HEK293 (cell line): ENCODE data around the gene EIF4EBP2.
A peak's percentile ranks its signal among the peaks of the same experiment; 100 is the strongest.

Source experiments
- CTCF ChIA-PET: fragments of 350-600 bp; formaldehyde crosslinking; extraction: SDS; loops from one replicate; lab custom pipeline; 2021; ENCODE audit warnings: antibody characterized with exemption; lab: Yijun Ruan, JAX
- POLR2A ChIA-PET: fragments of 300-600 bp; formaldehyde crosslinking; extraction: SDS; loops from one replicate; lab custom pipeline; 2020; ENCODE audit warnings: antibody characterized with exemption, inconsistent platforms; lab: Yijun Ruan, JAX
- H3K27ac ChIP-seq: fragments of 200-500 bp; sonication (Bioruptor generic); 2 replicates; pipeline ENCODE4 v1.5.1; 2014; ENCODE audit warnings: low read depth, low read length, control low read depth, inconsistent platforms; ENCODE audit errors: extremely low read depth
- H3K36me3 ChIP-seq, 2 experiments: fragments of 200-500 bp in 1 of 2; sonication (Bioruptor generic) in 1 of 2; 1 replicate in 1 of 2; 2 replicates in 1 of 2; pipeline ENCODE4 v1.5.1; 2014 to 2017; ENCODE audit warnings: inconsistent platforms in 2 of 2, low read length in 2 of 2; ENCODE audit not compliant: control insufficient read depth in 2 of 2, insufficient read depth in 1 of 2
- H3K4me1 ChIP-seq: fragments of 200-500 bp; sonication (Bioruptor generic); 2 replicates; pipeline ENCODE4 v1.5.1; 2014; ENCODE audit warnings: mild to moderate bottlenecking, low read length, inconsistent platforms; ENCODE audit not compliant: control insufficient read depth, insufficient read depth
- H3K4me3 ChIP-seq: 2 replicates; pipeline ENCODE4 v1.5.1; 2011; ENCODE audit warnings: low read depth, mild to moderate bottlenecking, control low read depth, low read length, moderate library complexity
- H3K9me3 ChIP-seq: fragments of 200-500 bp; sonication (Bioruptor generic); 2 replicates; pipeline ENCODE4 v1.5.1; 2014; ENCODE audit warnings: low read depth, low read length, inconsistent platforms; ENCODE audit not compliant: control insufficient read depth, insufficient read depth
- MZF1 ChIP-seq: fragments of 450-650 bp; formaldehyde crosslinking; IDR thresholded peaks from 2 replicates; pipeline ENCODE4 v1.5.1; 2017; ENCODE audit warnings: missing biosample characterization, missing genetic modification characterization, borderline replicate concordance
- ZBTB1 ChIP-seq: fragments of 450-650 bp; formaldehyde crosslinking; IDR thresholded peaks from 2 replicates; pipeline ENCODE4 v1.5.1; 2016; ENCODE audit warnings: missing biosample characterization, missing genetic modification characterization
- ZNF121 ChIP-seq: fragments of 450-650 bp; formaldehyde crosslinking; IDR thresholded peaks from 2 replicates; pipeline ENCODE4 v1.5.1; 2016; ENCODE audit warnings: missing biosample characterization, missing genetic modification characterization
- ZNF140 ChIP-seq: fragments of 450-650 bp; formaldehyde crosslinking; IDR thresholded peaks from 2 replicates; pipeline ENCODE4 v1.5.1; 2016; ENCODE audit warnings: missing biosample characterization, missing genetic modification characterization
- ZNF2 ChIP-seq: fragments of 450-650 bp; formaldehyde crosslinking; IDR thresholded peaks from 2 replicates; pipeline ENCODE4 v1.5.1; 2016; ENCODE audit warnings: missing biosample characterization, missing genetic modification characterization
- ZNF623 ChIP-seq: fragments of 450-650 bp; formaldehyde crosslinking; IDR thresholded peaks from 2 replicates; pipeline ENCODE4 v1.5.1; 2016; ENCODE audit warnings: missing biosample characterization, missing genetic modification characterization
- ZNF768 ChIP-seq: fragments of 450-650 bp; formaldehyde crosslinking; IDR thresholded peaks from 2 replicates; pipeline ENCODE4 v1.5.1; 2018; ENCODE audit warnings: missing biosample characterization, mild to moderate bottlenecking, missing genetic modification characterization
- ZNF777 ChIP-seq: fragments of 450-650 bp; formaldehyde crosslinking; IDR thresholded peaks from 2 replicates; pipeline ENCODE4 v1.5.1; 2017; ENCODE audit warnings: missing biosample characterization, missing genetic modification characterization, borderline replicate concordance
- TF ChIP-seq, protein P1 (sequence below): fragments of 450-650 bp; formaldehyde crosslinking; IDR thresholded peaks from 2 replicates; pipeline ENCODE4 v1.5.1; 2016; ENCODE audit warnings: missing biosample characterization, missing genetic modification characterization
- TF ChIP-seq, protein P2 (sequence below): fragments of 450-650 bp; formaldehyde crosslinking; IDR thresholded peaks from 2 replicates; pipeline ENCODE4 v1.5.1; 2016; ENCODE audit warnings: missing biosample characterization, missing genetic modification characterization, low read depth
- TF ChIP-seq, protein P3 (sequence below): fragments of 450-650 bp; formaldehyde crosslinking; IDR thresholded peaks from 2 replicates; pipeline ENCODE4 v1.5.1; 2016; ENCODE audit warnings: missing biosample characterization, missing genetic modification characterization

Gene EIF4EBP2

DNA sequence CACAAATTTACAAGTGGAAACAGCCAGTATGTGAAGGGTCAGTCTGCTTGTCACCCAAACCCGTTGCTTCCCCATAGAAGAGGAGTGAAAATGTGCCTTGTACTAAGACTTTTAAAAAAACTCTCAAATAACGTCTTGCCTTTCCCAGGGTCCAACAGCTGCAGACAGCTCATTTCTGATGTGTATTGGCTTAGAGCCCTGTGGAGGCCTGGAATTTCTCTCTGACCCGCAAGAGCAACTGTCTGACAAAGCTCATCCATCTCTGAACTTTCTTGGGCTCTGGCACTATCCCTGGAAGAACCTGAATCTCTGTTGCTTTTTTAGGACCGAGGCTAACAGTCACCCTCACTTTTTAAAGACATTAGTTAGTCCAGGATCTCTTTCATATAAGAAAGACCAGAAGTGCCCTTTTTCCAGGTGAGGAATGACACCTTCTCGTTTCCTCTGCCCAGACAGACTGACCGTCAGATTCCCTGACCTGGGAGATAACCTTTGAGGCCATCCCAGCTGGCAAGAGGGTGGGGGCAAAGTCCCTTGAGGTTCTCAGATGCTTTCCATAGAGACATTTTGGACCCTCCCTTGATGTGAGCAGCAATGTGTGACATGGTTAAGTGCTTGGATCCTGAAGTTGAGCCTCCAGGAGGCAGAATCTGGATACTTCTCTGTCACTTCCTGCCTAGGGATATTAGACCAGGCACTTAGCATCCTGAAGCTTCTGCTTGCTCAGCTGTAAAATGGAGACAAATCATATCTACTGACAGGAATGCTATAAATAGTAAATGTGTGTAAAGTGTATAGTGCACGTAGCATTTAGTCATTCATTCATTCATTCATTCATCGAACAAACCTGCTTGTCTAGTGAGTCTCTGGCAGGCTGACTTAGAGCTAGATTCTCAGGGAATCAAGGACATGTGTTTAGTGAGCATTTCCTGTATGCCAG lies 42.0 kb downstream of the EIF4EBP2 start:
- H3K27ac ChIP-seq = no peak overlapping the region
- ChIA-PET POLR2A (no interaction called here), CTCF (interaction anchor here (0.5 to 1.3 kb wide), 4 partner anchors 9 to 239 kb away, joined by 3 to 5 read pairs (median 4); no protein-coding TSS in a partner anchor)
- no peak overlapping the region for H3K4me3 ChIP-seq
- TF ChIP-seq, protein P1, sequence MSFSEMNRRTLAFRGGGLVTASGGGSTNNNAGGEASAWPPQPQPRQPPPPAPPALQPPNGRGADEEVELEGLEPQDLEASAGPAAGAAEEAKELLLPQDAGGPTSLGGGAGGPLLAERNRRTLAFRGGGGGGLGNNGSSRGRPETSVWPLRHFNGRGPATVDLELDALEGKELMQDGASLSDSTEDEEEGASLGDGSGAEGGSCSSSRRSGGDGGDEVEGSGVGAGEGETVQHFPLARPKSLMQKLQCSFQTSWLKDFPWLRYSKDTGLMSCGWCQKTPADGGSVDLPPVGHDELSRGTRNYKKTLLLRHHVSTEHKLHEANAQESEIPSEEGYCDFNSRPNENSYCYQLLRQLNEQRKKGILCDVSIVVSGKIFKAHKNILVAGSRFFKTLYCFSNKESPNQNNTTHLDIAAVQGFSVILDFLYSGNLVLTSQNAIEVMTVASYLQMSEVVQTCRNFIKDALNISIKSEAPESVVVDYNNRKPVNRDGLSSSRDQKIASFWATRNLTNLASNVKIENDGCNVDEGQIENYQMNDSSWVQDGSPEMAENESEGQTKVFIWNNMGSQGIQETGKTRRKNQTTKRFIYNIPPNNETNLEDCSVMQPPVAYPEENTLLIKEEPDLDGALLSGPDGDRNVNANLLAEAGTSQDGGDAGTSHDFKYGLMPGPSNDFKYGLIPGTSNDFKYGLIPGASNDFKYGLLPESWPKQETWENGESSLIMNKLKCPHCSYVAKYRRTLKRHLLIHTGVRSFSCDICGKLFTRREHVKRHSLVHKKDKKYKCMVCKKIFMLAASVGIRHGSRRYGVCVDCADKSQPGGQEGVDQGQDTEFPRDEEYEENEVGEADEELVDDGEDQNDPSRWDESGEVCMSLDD (tag by site-specific recombination) = no peak
- TF ChIP-seq ZNF768 (tag by site-specific recombination) = no peak
- no peak for TF ChIP-seq ZNF140 (tag by site-specific recombination)
- TF ChIP-seq ZBTB1 (tag by site-specific recombination) = no peak
- H3K4me1 ChIP-seq = no peaks in the 10 kb centered on the region
- H3K9me3 ChIP-seq = no peaks in the 10 kb centered on the region
- no peaks in the 10 kb centered on the region for H3K36me3 ChIP-seq

DNA sequence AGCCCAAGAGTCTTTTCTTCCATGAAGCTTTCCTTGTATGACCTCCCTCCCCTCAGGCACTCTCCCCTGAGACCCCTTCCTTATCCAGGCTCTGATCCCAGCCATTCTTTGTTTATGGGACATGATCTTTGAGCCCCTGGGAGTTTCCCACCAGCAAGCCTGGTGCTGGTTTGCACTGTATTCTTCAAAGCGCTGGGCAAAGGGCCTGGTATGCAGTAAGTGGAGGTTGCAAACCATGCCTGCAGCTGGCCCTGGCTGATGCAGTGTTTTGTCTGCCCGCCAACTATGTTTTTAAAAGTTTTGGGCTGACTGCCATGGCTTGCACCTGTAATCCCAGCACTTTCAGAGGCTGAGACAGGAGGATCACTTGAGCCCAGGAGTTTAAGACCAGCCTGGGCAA lies 44.3 kb downstream of the EIF4EBP2 start:
- H3K36me3 ChIP-seq = no peaks in the 10 kb centered on the region
- POLR2A ChIA-PET = interaction anchor here (1.6 kb wide), 1 partner anchor 44 kb away, joined by 5 read pairs; the partner anchor contains the start of gene EIF4EBP2

GRCh38 chr10:70455213-70455630 lies 51.3 kb downstream of the EIF4EBP2 start:
- POLR2A ChIA-PET = interaction anchor here (1.3 kb wide), 1 partner anchor 51 kb away, joined by 4 read pairs; the partner anchor contains the start of gene EIF4EBP2
- H3K9me3 ChIP-seq = no peaks in the 10 kb centered on the region
- CTCF ChIA-PET = interaction anchor here (0.8 kb wide), 1 partner anchor 84 kb away, joined by 3 read pairs; no protein-coding TSS in a partner anchor
- no peak overlapping the region for H3K27ac ChIP-seq
- no peaks in the 10 kb centered on the region for H3K36me3 ChIP-seq
- peaks cover 6% of the 10 kb centered on the region for H3K4me1 ChIP-seq
- no peak overlapping the region for H3K4me3 ChIP-seq
- 0 out of 2 replicates have a peak, but pooled peaks have one; percentile 58 for TF ChIP-seq ZNF768 (tag by site-specific recombination)
- no peak for TF ChIP-seq ZNF777 (tag by site-specific recombination)
- TF ChIP-seq ZNF2 (tag by site-specific recombination) = no peak

More for the DNA sequence above, 44.3 kb downstream of the EIF4EBP2 start:
- CTCF ChIA-PET = interaction anchor here (0.7 to 1.4 kb wide), 4 partner anchors 13 to 135 kb away, joined by 3 to 7 read pairs (median 4); no protein-coding TSS in a partner anchor
- no peak overlapping the region for H3K27ac ChIP-seq
- no peaks in the 10 kb centered on the region for H3K9me3 ChIP-seq
- H3K4me1 ChIP-seq = no peaks in the 10 kb centered on the region
- TF ChIP-seq, protein P2, sequence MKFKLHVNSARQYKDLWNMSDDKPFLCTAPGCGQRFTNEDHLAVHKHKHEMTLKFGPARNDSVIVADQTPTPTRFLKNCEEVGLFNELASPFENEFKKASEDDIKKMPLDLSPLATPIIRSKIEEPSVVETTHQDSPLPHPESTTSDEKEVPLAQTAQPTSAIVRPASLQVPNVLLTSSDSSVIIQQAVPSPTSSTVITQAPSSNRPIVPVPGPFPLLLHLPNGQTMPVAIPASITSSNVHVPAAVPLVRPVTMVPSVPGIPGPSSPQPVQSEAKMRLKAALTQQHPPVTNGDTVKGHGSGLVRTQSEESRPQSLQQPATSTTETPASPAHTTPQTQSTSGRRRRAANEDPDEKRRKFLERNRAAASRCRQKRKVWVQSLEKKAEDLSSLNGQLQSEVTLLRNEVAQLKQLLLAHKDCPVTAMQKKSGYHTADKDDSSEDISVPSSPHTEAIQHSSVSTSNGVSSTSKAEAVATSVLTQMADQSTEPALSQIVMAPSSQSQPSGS = no peak
- TF ChIP-seq MZF1 (no peak), ZNF623 (tag by site-specific recombination) (no peak), ZNF121 (tag by site-specific recombination) (no peak)
- TF ChIP-seq, protein P3, sequence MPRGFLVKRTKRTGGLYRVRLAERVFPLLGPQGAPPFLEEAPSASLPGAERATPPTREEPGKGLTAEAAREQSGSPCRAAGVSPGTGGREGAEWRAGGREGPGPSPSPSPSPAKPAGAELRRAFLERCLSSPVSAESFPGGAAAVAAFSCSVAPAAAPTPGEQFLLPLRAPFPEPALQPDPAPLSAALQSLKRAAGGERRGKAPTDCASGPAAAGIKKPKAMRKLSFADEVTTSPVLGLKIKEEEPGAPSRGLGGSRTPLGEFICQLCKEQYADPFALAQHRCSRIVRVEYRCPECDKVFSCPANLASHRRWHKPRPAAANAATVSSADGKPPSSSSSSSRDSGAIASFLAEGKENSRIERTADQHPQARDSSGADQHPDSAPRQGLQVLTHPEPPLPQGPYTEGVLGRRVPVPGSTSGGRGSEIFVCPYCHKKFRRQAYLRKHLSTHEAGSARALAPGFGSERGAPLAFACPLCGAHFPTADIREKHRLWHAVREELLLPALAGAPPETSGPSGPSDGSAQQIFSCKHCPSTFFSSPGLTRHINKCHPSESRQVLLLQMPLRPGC (tag by site-specific recombination) = no peak
- H3K4me3 ChIP-seq = no peak overlapping the region
